Stimulated activated CD4-positive, alpha-beta T cell treated with anti-CD3 and anti-CD28 coated beads, Interleukin-2, amount 100 ng/mL, for 24 hours (primary cell): ENCODE results near the gene EDDM3A.
"Not testable (repeated sequence)": the region's sequence is repeated elsewhere in the genome, so short reads cannot be mapped to it uniquely, and the experiment has no call there.

Experiments used
- DNase-seq, 2 donors: peaks; one replicate each; pipeline ENCODE4 v3.0.0-alpha.2; 2020

Gene EDDM3A, protein sequence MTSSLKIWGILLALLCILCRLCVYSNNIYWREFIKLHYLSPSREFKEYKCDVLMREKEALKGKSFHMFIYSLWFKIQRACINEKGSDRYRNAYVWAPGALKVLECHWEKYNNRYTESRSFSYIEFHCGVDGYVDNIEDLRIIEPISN

DNA sequence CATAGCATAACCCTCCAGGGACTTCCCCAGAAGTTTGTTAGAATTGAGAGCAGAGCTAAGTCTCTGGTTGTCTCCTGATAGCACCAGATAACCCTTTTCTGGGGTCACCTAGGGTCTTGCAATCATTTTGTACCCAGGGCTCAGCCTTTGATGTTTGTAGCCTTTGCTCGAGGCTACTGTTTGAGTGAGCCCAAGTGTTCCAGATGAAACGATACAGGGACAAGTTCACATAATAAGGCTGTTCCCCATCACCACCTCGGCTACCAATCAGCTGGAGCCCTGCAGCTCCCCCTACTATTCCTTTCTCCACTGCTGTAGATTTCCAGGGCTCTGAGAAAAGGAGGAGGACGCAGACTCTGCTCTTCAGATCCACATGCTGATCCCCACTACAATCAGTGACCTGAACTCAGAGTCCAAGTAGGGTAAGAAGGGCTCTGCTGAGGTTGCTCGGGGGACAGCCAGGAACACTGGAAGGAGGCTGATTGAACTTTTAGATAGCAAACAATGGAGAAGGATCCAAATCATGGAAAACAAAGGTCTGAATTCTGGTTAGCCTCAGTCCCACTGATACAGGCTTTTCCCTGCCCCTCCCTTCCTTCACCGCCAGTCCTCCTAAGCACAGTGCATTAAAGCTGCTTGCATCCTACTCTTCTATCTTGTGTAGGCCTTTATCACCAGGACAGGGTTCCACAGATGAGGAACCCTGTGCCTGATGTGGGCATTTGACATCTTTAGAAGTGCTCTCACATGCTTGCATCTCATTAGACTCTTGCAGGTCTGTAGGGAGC lies at the start of gene EDDM3A:
Gene EDDM3A, plus strand, starts transcription at position 317 of the 788 bp plus-strand sequence. CDS start 1,694 bp downstream, outside the sequence.
- DNase-seq, result no peak

DNA sequence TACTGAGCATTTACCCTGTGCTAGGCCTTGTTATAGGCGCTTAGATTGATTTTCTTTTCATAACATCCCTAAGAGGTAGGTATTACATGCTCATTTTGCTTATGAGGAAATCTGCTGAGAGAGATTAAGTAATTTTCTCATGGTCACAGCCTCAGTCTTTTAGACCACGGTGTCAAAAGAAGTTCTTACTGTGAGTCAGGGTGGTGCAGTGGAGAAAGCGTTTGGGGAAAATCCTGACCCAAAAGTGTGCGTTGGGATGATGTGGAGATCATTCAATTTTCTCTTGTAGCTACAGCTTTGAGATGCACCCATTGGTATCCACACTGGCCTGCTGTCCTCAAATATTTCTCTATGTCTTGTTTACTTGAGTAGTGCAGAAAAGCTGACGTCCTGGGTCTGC lies 48.9 kb upstream of the EDDM3A start:
- DNase-seq, result no peak

DNA sequence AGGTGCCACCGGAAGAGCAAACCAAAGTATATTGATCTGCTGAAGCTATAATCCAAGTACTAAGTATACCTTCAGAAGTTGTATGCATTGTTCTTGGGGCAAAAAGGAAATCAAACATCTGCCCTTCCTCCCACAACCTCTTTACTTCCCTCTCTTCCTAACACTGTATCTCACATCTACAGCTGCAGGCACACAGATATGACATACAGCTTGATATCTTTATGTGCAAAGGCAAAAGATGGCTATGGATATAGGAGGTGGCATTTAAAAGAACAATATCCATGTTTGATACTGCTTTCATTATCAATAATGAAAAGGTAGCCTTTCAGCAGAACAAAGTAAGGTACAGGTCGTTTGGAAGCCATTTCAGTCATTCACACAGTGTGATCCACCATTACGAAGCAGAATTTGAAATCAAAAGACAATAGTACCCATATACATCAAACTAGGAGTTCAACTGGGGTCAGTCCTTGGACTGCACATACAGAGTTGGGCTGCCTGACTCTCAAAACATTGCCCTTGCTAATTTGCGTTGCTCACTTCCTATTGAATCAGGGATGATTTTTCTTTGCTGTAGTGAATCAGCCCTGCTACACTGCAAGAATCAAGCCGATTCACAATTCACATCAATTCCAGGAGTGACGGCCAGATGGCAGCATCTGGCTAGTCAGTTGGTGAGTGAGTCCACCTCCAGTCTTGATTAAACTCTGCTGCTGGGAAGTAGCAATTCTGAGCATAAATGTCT lies 48.2 kb upstream of the EDDM3A start:
- peak; percentile 62 to 70 for DNase-seq

DNA sequence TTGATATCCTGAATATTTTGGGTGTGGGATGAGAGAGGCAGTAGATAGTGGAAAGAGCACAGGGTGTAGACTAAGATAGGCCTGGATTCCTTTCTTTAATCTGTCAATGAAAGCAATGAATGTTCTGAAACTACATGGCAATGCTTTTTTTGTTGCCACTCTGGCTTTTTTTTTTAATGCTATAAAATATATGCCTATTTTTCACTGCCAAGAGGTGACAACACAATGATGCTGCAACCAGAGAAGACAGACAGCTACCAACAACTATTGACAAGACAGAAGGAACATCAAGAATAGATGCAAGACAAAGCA lies 47.7 kb upstream of the EDDM3A start:
- DNase-seq, result no peak

DNA sequence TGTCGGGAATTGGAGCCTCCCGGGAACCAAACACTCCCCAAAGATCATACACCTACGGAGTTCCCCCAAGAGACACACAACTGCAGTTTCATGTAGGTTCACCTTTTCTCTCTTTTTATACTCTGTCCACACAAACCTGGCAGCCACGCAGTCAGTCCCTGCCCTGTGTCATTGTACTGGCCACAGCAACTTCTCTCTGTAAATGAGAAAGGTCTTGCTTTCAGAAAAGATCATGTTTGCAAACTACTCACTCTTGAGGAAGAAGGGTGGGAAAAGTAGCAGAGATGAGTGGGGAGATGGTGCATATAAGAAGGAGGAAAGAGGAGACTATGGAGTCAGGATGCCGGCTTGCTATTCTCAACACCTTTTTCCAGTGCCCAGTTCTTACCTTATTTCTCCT lies 46.8 kb upstream of the EDDM3A start:
- DNase-seq, result no peak

DNA sequence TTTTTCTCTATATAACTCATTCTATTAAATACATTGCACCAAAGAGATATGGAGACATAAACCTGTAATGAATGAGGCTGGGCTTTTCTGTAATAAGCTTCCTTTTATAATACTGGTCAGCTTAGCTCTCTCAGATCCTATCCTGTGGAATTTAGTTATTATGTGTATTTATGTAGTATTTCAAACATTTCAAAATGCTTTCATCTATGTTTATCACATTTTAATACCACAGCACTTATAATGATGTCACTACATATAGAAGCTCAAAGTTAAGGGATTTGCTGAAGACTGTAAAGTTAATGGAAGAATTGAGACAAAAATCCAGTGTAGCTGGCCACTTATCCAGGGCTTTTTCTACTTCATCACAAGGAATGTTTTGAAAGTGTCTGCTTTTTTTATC lies 45.8 kb upstream of the EDDM3A start:
- no peak for DNase-seq

DNA sequence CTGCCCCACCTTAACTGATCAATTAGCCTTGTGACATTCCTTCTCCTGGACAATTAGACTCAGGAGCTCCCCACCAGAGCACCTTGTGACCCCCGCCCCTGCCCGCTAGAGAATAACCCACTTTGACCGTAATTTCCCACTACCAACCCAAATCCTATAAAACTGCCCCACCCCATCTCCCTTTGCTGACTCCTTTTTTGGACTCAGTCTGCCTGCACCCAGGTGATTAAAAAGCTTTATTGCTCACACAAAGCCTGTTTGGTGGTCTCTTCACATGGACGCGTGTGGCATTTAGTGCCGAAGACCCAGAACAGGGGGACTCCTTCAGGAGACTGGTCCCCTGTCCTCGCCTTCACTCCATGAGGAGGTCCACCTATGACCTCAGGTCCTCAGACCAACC lies 44.7 kb upstream of the EDDM3A start:
- DNase-seq, result not testable (repeated sequence)

DNA sequence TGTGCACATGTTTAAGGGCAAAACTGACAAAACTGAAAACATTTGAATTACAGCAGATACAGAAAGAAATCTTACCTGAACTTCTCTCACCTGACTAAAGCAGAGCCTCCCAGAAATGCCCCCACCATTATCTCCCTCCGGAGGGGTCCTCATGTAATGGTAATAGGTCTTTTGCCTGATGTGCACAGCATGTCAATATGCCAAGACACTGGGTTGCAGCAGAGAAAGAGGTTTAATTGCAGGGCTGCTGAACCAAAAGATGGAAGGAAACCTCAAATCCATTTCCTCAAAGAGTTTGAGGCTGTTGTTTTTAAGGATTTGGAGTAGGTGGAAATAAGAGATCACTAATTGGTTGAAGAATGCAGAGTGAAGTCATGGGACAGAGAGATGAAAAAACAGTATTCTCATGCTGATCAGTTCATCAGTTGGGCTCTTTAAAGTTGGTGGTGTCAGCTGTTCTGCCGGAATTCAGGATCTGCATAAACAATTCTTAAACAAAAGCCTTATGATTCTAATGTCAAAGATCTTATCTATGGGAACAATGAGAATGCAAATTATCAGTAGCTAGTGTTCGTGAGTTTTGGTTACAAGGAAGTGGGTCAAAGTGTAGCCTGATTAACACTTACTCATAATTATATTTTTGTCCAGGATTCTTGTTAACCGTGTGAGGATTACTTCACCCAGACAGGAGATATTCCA lies 38.9 kb upstream of the EDDM3A start:
- no peak for DNase-seq

DNA sequence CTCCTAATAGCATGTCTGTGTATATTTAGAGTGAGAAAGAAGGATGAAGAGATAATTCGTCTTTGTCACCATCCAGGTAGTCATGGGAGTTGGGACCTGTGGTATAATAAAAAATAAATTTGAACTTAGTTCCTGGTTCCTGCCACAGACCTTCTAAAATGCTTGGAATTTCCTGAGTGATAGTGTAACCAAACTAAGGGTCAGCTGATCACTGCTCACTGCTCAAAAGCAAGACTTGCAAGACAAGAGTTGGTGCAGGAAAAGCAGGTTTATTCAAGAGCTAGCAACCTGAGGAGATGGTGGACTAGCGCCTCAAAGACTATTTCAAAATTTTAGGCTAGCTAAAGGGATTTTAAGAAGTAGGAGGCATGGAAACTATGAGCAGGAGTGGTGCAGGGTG lies 38.1 kb upstream of the EDDM3A start:
- no peak for DNase-seq

DNA sequence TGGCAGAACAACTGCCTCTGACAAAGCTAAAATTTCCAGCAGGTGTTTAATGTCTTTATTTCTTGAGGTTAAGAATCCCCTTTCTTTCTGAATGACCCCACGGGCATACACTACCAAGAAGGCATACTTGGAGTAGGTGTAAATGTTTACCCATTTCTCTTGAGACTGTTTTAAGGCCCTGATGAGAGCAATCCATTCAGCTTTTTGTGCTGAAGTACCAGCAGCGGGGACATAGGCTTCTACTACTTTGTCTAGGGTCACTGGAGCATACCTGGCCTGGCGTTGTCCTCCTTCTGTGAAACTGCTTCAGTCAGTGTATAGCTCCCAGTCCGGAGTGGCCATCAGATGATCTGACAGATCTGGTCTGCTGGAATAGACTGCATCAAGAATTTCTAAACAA lies 34.4 kb upstream of the EDDM3A start:
- no peak for DNase-seq

DNA sequence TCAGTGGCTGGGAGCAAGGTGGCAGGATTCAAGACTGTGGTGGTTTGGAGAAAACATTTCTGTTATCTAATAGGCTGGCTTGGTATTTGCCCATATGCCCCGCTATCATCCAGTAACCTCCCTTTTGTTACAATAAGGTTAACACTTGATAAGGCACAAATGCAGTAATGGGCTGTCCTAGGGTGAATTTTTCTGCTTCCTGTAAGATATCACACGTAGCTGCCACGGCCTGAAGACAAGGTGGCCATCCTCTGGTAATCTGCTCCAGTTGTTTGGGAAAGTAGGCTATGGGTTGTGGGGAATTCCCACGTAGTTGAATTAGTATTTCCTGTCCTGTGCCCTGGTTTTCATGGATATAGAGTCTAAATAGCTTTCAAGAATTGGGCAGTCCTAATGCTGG lies 34.0 kb upstream of the EDDM3A start:
- DNase-seq, result no peak

DNA sequence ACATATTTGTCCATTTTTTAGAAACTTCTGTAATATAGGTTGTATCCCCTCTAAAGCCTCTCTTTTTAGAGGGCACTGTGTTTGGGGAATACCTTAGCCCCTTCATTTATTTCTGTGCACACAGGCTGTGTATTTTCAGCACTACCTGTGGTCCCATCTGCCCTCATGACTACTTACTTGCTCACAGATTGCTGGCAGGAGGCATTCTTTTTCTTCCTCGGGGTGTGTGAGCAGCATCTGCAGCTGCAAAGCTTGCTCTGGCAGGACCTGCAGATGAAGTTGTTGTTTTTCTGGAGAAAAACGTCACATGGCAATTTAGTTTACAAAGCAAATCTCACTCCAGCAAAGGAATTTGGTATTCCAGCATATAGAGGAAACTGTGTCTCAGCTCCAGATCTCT lies 32.8 kb upstream of the EDDM3A start:
- no peak for DNase-seq

DNA sequence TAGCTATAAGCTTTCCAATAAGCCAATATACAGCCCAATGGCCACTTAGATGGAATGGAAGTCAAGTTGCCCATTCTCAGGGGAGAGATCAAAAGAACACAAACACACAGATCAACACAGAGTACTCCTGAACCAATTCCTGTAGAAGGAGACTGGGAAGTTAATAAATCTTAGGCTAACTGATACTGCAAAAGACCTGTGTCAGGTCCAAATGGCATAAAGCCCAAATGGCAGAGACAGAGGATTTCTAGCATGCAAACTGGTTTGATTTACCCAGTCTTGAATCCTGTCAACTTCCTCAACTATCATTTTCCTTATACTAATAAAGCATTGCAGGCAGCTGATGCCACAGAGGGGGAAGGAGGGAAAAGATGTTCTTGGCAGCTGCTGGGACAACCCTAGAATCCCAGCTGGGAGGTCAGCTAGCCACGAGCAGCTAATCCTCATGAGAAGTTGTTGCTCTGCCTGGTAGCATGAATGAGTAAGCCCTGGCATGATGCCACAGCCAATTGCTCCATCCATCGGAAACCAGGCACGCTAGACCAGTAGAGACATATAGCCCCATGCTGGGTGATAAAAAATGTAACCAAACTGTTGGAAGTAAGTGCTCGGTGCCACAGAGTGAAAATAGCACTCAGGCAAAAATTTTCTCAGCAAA lies 31.0 kb upstream of the EDDM3A start:
- no peak for DNase-seq

DNA sequence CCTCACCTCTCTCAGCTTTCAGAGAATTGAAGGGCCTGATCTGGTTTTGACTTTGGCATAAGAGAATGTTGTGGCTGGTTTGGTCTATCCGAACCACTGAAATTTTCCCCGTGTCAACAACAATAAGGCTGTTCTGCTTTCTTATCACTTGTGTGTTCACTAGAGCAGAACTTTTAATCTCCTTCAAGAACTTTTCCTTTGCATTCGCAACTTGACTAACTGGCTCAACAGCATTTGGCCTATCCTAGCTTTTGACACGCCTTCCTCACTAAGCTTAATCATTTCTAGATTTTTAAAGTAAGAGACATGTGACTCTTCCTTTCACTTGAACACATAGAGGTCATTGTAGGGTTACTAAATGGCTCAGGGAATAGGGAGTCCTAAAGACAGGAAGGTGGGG lies 25.9 kb upstream of the EDDM3A start:
- no peak for DNase-seq

DNA sequence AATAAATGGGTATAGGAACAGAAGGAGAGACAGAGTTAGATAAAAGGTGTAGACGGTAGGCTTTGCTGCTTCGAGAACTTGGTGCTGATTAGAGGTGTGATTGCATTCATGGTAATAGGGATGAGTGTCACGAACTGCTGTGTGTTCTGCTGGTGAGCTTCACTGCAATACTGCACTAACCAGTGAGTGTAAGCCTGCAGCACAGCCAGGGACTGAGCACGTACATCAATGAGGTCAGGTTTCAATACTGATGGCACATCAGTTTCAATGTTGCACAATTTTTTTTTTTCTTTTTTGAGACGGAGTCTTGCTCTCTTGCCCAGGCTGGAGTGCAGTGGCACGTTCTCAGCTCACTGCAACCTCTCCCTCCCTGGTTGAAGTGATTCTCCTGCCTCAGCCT lies 24.9 kb upstream of the EDDM3A start:
- no peak for DNase-seq

DNA sequence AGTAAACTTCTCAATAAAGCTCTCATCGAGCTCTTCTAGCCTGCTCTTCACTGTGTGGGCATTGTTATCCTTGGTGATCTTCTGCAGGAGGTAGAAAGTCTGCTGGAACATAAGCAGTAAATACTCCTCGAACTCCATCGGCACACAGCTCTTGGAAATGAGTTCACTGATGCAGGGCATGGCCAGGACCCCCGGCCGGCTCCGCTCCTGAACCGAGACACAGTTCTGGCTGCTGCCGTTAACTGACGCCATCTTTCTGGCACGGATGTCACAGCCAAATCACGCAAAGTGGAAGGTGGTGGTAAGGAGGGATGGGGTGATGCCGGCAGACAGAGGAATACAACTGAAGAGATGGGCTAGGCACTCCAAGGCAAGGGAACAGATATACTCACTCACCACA lies 23.7 kb upstream of the EDDM3A start:
- DNase-seq, result no peak

DNA sequence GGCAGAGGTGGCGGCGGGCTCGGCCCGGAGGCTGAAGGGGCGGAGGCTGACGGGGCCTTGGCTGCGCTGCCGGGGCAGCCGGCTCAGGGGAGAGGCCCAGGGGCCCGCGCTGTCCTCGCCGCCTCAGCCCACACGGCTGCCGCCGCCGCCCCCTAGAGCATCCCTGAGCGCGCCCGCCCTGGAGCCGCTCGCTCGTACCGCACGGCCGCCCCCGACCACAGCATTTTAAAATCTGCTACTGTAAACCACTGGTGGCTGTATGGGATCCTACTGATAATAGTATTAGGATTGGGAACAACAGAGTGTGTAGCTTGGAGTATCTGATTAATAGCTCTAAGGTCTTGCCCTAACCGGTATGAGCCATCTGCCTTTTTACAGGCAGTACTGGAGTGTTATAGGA lies 22.2 kb upstream of the EDDM3A start:
- no peak for DNase-seq

DNA sequence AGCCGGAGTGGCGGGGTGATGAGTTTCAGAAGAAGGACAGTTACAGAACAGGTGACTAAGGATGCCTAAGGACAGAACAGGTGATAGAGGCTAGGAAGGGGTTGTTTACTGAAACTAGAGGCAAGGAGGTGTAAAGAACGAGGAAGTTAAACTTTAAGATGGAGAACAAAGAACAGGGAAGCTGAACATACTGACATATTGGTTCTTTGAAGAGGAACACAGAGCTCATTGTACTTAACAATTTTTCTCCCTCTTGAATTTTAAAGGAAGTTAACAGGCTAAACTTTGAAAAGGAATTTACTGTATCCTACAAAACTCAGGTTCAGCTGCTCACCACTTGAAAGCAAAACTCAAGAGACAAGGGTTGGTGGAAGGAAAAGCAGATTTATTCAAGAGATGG lies 19.6 kb upstream of the EDDM3A start:
- DNase-seq, result not testable (repeated sequence)

DNA sequence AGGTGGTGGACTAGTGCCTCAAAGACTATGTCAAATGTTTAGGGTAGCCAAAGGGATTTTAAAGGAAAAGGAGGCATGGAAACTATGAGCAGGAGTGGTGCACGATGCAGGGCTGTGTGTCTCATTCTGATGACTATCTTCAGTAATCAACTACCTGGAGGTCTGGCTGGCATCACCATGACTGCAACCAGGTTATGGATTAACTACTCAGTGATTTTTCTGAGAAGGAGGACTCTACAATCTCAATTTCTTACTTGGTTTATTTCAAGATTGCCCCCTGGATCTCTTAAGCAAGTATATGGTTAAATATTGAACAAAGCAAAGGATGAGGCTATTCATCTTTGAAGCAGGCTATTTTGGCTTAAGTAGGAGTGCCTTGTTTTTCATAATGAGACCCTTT lies 19.2 kb upstream of the EDDM3A start:
- DNase-seq, result no peak

DNA sequence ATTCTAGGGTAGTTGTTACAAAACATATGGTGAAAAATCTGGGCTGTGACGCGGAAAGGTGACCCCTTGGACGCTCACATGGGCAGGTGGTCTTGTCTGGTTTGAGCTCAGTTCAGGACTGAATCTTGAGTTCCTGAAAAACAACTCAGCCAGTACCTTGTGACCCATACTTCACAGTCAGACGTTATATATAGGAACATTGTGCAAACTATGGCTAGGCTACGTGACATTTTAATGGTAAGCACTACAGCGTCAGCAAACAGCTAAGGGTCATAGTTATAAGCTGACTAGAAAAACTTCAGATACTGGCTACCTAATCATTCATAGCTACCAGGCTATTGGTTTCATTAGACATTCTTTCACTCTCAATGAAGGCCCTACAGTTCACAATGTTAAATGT lies 14.8 kb upstream of the EDDM3A start:
- DNase-seq, result no peak

DNA sequence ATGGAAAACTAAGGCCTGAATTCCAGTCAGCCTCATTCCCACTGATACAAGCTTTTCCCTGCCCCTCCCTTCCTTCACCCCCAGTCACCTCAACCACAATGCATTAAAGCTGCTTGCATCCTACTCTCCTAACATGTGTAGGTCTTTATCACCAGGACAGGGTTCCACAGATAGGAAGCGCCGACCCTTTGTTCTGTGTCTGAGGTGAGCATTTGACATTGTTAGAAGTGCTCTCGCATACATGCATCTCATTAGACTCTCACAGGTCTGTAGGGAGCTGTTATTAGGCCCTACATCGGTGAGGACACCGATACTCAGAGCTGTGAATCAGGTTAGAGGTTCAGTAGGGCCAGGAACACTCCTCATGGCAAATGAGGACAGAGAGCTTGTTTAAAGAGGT lies 13.2 kb upstream of the EDDM3A start:
- no peak for DNase-seq

DNA sequence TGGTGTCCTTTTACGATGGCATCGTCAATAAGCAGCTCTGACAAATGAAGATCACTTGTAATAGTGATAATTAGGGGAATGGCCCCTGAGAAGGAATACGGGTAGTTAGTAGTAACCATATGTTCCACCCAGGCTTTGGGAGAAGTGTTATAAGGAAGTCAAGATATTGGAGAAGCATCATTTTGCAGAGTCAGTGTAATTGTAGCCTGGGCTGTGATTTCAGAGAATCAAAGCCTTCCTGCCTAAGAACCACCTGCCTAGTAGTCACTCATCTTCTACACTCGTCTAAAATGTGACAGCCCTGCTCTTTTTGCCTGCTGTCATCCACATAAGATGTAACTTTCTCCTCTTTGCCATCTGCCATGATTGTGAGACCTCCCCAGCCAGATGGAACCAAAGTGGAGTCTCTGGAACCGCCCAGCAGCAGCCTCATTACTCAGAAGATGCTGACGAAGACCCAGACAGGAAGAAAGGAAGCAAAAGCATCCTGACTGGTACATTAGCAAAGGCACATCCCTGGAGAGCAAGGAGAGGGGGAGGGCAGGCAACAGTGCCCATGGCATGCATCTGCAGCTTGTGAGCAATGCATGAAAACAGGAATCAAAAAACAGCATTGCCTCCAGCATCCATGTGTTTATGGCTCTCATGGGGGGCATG lies 12.6 kb upstream of the EDDM3A start:
- no peak for DNase-seq
